ENCODE data around the gene SLC39A10. TPM values are rescaled to one million over a fixed set of nuclear protein-coding genes. Genes with fewer than 3 reads are reported as not detected.

Gene SLC39A10
- total RNA-seq, 4 donors from 2014 or later: 1.6 to 3.5 (median 2.1) TPM

DNA sequence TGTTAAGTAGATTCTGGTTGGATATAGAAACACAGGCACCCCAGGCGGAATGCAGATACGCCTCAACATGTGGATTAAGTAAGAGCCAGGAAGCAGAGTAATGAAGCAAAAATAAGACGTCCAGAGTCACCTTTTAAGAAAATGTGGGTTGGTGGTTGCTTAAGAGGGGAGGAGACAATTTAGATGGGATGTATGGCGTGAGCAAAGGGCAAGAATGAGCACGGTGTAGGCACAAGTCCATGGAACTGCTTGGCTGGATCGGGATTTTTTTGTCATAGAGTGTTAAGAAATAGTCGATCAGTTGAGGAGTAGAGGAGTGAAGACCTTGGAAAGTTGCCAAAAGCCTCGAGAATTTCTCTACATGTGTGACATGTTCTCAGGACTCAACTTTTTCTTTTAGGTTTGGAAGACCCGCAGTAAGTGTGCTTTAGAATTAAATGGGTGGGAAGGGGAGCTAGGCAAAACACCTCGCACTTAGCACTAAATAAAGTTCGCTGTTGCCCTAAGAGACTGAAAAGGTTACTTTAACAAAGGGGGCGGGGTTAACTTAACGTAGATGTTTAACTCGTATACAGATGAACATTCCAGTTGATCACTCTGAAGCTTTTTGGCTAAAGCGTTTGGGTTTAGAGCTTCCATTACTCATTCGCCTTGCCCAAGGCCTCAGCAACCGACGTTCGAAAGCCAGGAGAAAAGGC lies 716 bp upstream of the SLC39A10 start:
- no peak for TF ChIP-seq CTCF (IDR thresholded peaks at IDR 0.05 in 4 of 5, conservative IDR thresholded peaks at IDR 0.05 in 1 of 5)
- no peak for TF ChIP-seq POLR2A (IDR thresholded peaks at IDR 0.05)
- peak overlapping the region; percentile 92 to 97 (median 96) for H3K27ac ChIP-seq
- in situ Hi-C loops (cut with MboI; ENCODE audit: low sequenced_read_pairs in 4 of 4) (no loop called here), intact Hi-C loops (cut with DNase I; ENCODE audit: low total_unique reads) (loop anchor here (5.0 to 10.0 kb wide), 4 partner anchors 159 to 1528 kb away; partner anchors contain the start of genes DNAH7 and STK17B)
- no peaks in the 10 kb centered on the region for H3K27me3 ChIP-seq
- ATAC-seq (no peak), DNase-seq (no peak)
- H3K4me1 ChIP-seq: peaks cover 23% of the 10 kb centered on the region in 2 donors
- H3K36me3 ChIP-seq: no peaks in the 10 kb centered on the region
- H3K4me3 ChIP-seq: peak overlapping the region; percentile 80 to 94 (median 88)
- no peaks in the 10 kb centered on the region for H3K9me3 ChIP-seq

DNA sequence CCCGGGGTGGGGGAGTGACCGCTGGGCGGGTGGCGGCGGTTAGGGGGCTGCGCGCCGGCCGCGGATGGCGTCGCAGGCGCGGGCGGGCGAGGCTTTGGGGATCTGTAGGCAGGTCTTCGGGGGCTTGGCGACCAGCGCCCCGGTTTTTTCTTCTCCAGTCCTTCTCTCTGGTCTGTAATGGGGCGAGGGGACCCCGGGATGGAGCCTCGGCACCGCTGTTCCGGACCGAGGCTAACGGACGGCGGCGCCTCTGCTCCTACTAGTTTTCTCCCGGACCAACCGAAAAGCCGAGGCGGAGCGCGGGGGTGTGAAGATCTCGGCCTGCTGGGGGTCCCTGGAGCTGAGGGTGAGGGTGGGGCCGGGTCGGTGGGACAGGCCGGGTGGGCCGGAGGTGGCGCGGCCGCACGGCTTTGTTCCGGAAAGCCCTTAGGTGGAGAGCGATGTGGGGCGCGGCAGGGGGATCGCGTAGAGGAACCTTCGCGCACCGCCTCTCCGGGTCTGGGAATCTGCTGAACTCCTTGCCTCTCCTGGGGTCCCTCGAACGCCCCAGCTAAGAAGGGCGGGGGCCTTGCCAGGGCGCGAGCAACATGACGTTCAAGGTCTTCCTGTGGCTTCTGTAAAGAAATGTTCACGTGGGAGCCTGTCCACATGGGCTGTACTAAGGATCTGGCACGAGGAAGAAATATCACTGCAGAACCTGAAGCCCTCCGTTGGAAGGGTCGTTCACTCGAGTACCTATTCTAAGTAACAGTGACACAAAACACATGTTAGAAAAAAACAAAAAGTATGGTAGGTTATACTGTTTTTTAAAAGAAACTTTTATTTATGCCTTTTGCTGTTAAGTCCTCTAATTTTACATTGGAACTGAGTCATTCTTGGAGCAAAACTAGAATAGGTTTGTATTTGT lies 861 bp downstream of the SLC39A10 start:
- TF ChIP-seq POLR2A (IDR thresholded peaks at IDR 0.05) (peak; percentile 31 to 51), CTCF (IDR thresholded peaks at IDR 0.05 in 4 of 5, conservative IDR thresholded peaks at IDR 0.05 in 1 of 5) (no peak)
- peak overlapping the region; percentile 92 to 97 (median 96) for H3K27ac ChIP-seq
- in situ Hi-C loops (cut with MboI; ENCODE audit: low sequenced_read_pairs in 4 of 4): no loop called here
- intact Hi-C loops (cut with DNase I; ENCODE audit: low total_unique reads): loop anchor here (5.0 to 10.0 kb wide), 4 partner anchors 161 to 1527 kb away; partner anchors contain the start of genes DNAH7 and STK17B
- no peaks in the 10 kb centered on the region for H3K36me3 ChIP-seq
- no peaks in the 10 kb centered on the region for H3K27me3 ChIP-seq
- DNase-seq (peak; percentile 69 to 81), ATAC-seq (peak; percentile 40)
- H3K4me3 ChIP-seq: peak overlapping the region; percentile 80 to 94 (median 88)
- H3K4me1 ChIP-seq: peaks cover 23% of the 10 kb centered on the region in 2 donors
- no peaks in the 10 kb centered on the region for H3K9me3 ChIP-seq

DNA sequence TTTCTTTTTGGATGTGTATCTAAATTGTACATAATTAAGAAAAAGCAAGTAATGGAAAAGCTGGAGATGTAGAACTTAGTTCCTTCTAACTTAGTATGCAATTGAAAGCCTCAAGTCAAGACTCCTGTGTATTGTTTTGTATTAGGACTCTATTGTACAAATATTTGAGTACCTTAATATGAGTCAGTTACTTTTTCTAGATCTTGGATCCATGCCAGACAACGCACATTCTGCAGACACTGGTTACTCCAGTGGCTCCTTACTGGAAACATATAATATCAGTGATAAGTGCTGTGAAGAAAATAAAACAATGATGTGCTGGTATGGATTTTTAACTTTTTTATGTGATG lies 1.5 kb downstream of the SLC39A10 start:
- ATAC-seq (no peak), DNase-seq (no peak)
- TF ChIP-seq POLR2A (IDR thresholded peaks at IDR 0.05): no peak
- TF ChIP-seq CTCF (IDR thresholded peaks at IDR 0.05 in 4 of 5, conservative IDR thresholded peaks at IDR 0.05 in 1 of 5): no peak
- Histone ChIP-seq H3K27ac (peak overlapping the region; percentile 92 to 97 (median 96)), H3K4me3 (peak overlapping the region; percentile 80 to 94 (median 88)), H3K27me3 (no peaks in the 10 kb centered on the region), H3K9me3 (no peaks in the 10 kb centered on the region), H3K36me3 (no peaks in the 10 kb centered on the region), H3K4me1 (peaks cover 23% of the 10 kb centered on the region in 2 donors)
- intact Hi-C loops (cut with DNase I; ENCODE audit: low total_unique reads): loop anchor here (5.0 to 10.0 kb wide), 4 partner anchors 161 to 1526 kb away; partner anchors contain the start of genes DNAH7 and STK17B
- in situ Hi-C loops (cut with MboI; ENCODE audit: low sequenced_read_pairs in 4 of 4): no loop called here

DNA sequence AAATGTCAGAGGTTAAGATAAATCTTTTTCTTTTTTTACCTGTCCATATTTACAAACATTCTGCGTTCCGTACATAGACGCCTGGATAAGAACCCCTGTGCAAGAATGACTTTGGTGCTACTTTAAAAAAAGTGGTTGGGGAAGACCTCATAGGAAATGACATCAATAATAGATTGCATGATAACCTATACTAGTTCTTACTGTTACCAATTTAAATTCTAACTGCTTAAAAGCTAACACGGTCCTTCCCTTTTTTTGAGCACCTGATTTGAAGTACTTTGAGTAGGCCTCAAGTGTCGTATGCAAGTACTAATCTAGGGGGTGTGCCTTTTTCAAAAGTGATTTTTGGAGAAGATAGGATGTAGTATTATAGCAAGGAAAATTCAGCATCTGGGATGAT lies 2.1 kb downstream of the SLC39A10 start:
- intact Hi-C loops (cut with DNase I; ENCODE audit: low total_unique reads): loop anchor here (1.0 to 10.0 kb wide), 5 partner anchors 83 to 1526 kb away; partner anchors contain the start of genes DNAH7 and STK17B
- in situ Hi-C loops (cut with MboI; ENCODE audit: low sequenced_read_pairs in 4 of 4): no loop called here
- DNase-seq: no peak
- Histone ChIP-seq H3K27me3 (no peaks in the 10 kb centered on the region), H3K4me3 (peak overlapping the region in 3 of 4 donors; percentile 9 to 92 (median 80)), H3K27ac (peak overlapping the region; percentile 12 to 97 (median 93)), H3K9me3 (no peaks in the 10 kb centered on the region), H3K4me1 (peaks cover 23% of the 10 kb centered on the region in 2 donors), H3K36me3 (no peaks in the 10 kb centered on the region)
- no peak for TF ChIP-seq POLR2A (IDR thresholded peaks at IDR 0.05)
- TF ChIP-seq CTCF (IDR thresholded peaks at IDR 0.05 in 4 of 5, conservative IDR thresholded peaks at IDR 0.05 in 1 of 5): no peak
- ATAC-seq: no peak
